ENCODE results near the gene PNKP.

- TF ChIP-seq, protein P1, sequence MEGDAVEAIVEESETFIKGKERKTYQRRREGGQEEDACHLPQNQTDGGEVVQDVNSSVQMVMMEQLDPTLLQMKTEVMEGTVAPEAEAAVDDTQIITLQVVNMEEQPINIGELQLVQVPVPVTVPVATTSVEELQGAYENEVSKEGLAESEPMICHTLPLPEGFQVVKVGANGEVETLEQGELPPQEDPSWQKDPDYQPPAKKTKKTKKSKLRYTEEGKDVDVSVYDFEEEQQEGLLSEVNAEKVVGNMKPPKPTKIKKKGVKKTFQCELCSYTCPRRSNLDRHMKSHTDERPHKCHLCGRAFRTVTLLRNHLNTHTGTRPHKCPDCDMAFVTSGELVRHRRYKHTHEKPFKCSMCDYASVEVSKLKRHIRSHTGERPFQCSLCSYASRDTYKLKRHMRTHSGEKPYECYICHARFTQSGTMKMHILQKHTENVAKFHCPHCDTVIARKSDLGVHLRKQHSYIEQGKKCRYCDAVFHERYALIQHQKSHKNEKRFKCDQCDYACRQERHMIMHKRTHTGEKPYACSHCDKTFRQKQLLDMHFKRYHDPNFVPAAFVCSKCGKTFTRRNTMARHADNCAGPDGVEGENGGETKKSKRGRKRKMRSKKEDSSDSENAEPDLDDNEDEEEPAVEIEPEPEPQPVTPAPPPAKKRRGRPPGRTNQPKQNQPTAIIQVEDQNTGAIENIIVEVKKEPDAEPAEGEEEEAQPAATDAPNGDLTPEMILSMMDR (IDR thresholded peaks at IDR 0.05; ENCODE audit: poor library complexity, severe bottlenecking) = no peak
- TF ChIP-seq RAD21 (conservative IDR thresholded peaks at IDR 0.05) = no peak
These were observed 16.7 kb upstream of the PNKP start for GRCh38 chr19:49884109-49884508.

Data from neural cell (in vitro differentiated cells).